IMR-90 (cell line): Measurements from ENCODE around the gene GALNT17. TPM values are rescaled to one million over a fixed set of nuclear protein-coding genes. Genes with fewer than 3 reads are reported as not detected.

Source experiments
- ATAC-seq: fragments of 200-7000 bp; cut with Tn5 transposase; 2 replicates; pipeline ENCODE4 v1.9.1; 2020; ENCODE audit warnings: low read depth, mild to moderate bottlenecking, moderate library complexity
- BruUV-seq: library from RNA; stranded (reverse); fragments of 400-500 nt; replicated peaks from 2 replicates; lab custom pipeline; 2021; lab: Mats Ljungman, UMichigan
- CTCF ChIA-PET: fragments of 300-600 bp; formaldehyde crosslinking; extraction: SDS; loops from one replicate; lab custom pipeline; 2021; ENCODE audit warnings: antibody characterized with exemption; lab: Yijun Ruan, JAX
- POLR2A ChIA-PET: fragments of 300-600 bp; sonication (Branson Sonifier 250); formaldehyde crosslinking; loops from one replicate; lab custom pipeline; 2022; ENCODE audit warnings: antibody characterized with exemption; ENCODE audit not compliant: unreplicated experiment; lab: Charles Lee
- DNase-seq: peaks from one replicate; pipeline ENCODE4 v3.0.0; 2013
- H2AFZ ChIP-seq: replicated peaks from 2 replicates; pipeline ENCODE3; 2013; ENCODE audit warnings: low read length, mild to moderate bottlenecking; ENCODE audit not compliant: poor library complexity
- H2AK5ac ChIP-seq: 2 replicates; pipeline ENCODE4 v1.6.1; 2013; ENCODE audit warnings: low read depth, low read length, inconsistent platforms
- H2AK9ac ChIP-seq: replicated peaks from 2 replicates; pipeline ENCODE3; 2013; ENCODE audit warnings: mild to moderate bottlenecking, low read depth, low read length, moderate library complexity; ENCODE audit not compliant: poor library complexity
- H2BK120ac ChIP-seq: 2 replicates; pipeline ENCODE4 v1.6.1; 2013; ENCODE audit warnings: low read depth, low read length, inconsistent platforms
- H2BK15ac ChIP-seq: 3 replicates; pipeline ENCODE4 v1.6.1; 2013; ENCODE audit warnings: low read depth, low read length, inconsistent platforms
- H2BK20ac ChIP-seq: 2 replicates; pipeline ENCODE4 v1.6.1; 2013; ENCODE audit warnings: low read depth, mild to moderate bottlenecking, inconsistent platforms, low read length, moderate library complexity
- H2BK5ac ChIP-seq: 2 replicates; pipeline ENCODE4 v1.6.1; 2013; ENCODE audit warnings: mild to moderate bottlenecking, low read depth, low read length, inconsistent platforms; ENCODE audit not compliant: poor library complexity, severe bottlenecking
- H3K14ac ChIP-seq: replicated peaks from 2 replicates; pipeline ENCODE4 v1.6.1; 2013; ENCODE audit warnings: low read depth, low read length, inconsistent platforms
- H3K18ac ChIP-seq: 2 replicates; pipeline ENCODE4 v1.6.1; 2013; ENCODE audit warnings: low read depth, low read length, control low read depth
- H3K23ac ChIP-seq: 2 replicates; pipeline ENCODE4 v1.6.1; 2013; ENCODE audit warnings: low read depth, low read length, inconsistent platforms
- H3K27ac ChIP-seq: 2 replicates; pipeline ENCODE4 v1.5.1; 2013; ENCODE audit warnings: mild to moderate bottlenecking, control low read depth, low read length; ENCODE audit not compliant: insufficient read depth
- H3K27me3 ChIP-seq: 2 replicates; pipeline ENCODE4 v1.6.1; 2013; ENCODE audit warnings: low read length; ENCODE audit not compliant: control insufficient read depth, insufficient read depth
- H3K36me3 ChIP-seq: 2 replicates; pipeline ENCODE4 v1.6.1; 2013; ENCODE audit warnings: low read length, mixed read lengths; ENCODE audit not compliant: control insufficient read depth, insufficient read depth
- H3K4ac ChIP-seq: 2 replicates; pipeline ENCODE4 v1.6.1; 2013; ENCODE audit warnings: low read depth, low read length, inconsistent platforms
- H3K4me1 ChIP-seq: 2 replicates; pipeline ENCODE4 v1.6.1; 2013; ENCODE audit warnings: low read length, mixed read lengths; ENCODE audit not compliant: control insufficient read depth, insufficient read depth
- H3K4me2 ChIP-seq: 2 replicates; pipeline ENCODE4 v1.6.1; 2013; ENCODE audit warnings: low read depth, mild to moderate bottlenecking, control low read depth, low read length, moderate library complexity
- H3K4me3 ChIP-seq: 2 replicates; pipeline ENCODE4 v1.5.1; 2013; ENCODE audit warnings: low read depth, mild to moderate bottlenecking, control low read depth, low read length, moderate library complexity; ENCODE audit not compliant: insufficient read depth
- H3K56ac ChIP-seq: 2 replicates; pipeline ENCODE4 v1.6.1; 2013; ENCODE audit warnings: low read length, inconsistent platforms; ENCODE audit not compliant: insufficient read depth; ENCODE audit errors: extremely low read depth
- H3K79me1 ChIP-seq, 2 experiments: 2 replicates each; pipeline ENCODE4 v1.6.1; 2013; ENCODE audit warnings: low read length in 2 of 2, inconsistent platforms in 1 of 2, low read depth in 1 of 2
- H3K9ac ChIP-seq: 2 replicates; pipeline ENCODE4 v1.6.1; 2013; ENCODE audit warnings: low read depth, low read length, control low read depth
- H3K9me1 ChIP-seq: 2 replicates; pipeline ENCODE4 v1.6.1; 2013; ENCODE audit warnings: low read length, inconsistent platforms; ENCODE audit not compliant: insufficient read depth
- H3K9me3 ChIP-seq: 2 replicates; pipeline ENCODE4 v1.6.1; 2013; ENCODE audit warnings: low read length; ENCODE audit not compliant: control insufficient read depth, insufficient read depth
- H4K20me1 ChIP-seq: 2 replicates; pipeline ENCODE4 v1.6.1; 2013; ENCODE audit warnings: low read length, inconsistent platforms; ENCODE audit not compliant: insufficient read depth
- H4K5ac ChIP-seq: 2 replicates; pipeline ENCODE4 v1.6.1; 2013; ENCODE audit warnings: mild to moderate bottlenecking, low read depth, low read length, control low read depth
- H4K8ac ChIP-seq, 2 experiments: 2 replicates each; pipeline ENCODE4 v1.6.1; 2013; ENCODE audit warnings: low read depth in 2 of 2, low read length in 2 of 2, control low read depth in 1 of 2, inconsistent platforms in 1 of 2
- H4K91ac ChIP-seq: 2 replicates; pipeline ENCODE4 v1.6.1; 2013; ENCODE audit warnings: low read depth, low read length, inconsistent platforms; ENCODE audit not compliant: insufficient read depth
- CEBPB ChIP-seq: IDR thresholded peaks from 2 replicates; pipeline ENCODE4 v1.6.1; 2012; ENCODE audit warnings: low read depth, low read length, improper control_type of control experiment
- CHD1 ChIP-seq: IDR thresholded peaks from 2 replicates; pipeline ENCODE4 v1.6.1; 2012; ENCODE audit warnings: low read depth, low read length, improper control_type of control experiment
- CTCF ChIP-seq: conservative IDR thresholded peaks from 2 replicates; pipeline ENCODE4 v1.5.1; 2012; ENCODE audit warnings: mild to moderate bottlenecking, low read depth, low read length, improper control_type of control experiment
- FOS ChIP-seq: fragments of 150-350 bp; IDR thresholded peaks from 2 replicates; pipeline ENCODE4 v1.6.1; 2016; ENCODE audit warnings: low read depth, low read length
- MAZ ChIP-seq: IDR thresholded peaks from 2 replicates; pipeline ENCODE4 v1.6.1; 2012; ENCODE audit warnings: low read depth, mild to moderate bottlenecking, low read length, improper control_type of control experiment, moderate library complexity, borderline replicate concordance
- MXI1 ChIP-seq: IDR thresholded peaks from 2 replicates; pipeline ENCODE4 v1.6.1; 2012; ENCODE audit warnings: low read depth, mild to moderate bottlenecking, low read length, moderate library complexity, borderline replicate concordance
- POLR2A ChIP-seq: IDR thresholded peaks from 2 replicates; pipeline ENCODE4 v1.6.1; 2012; ENCODE audit warnings: mild to moderate bottlenecking, low read depth, low read length
- RCOR1 ChIP-seq: IDR thresholded peaks from 2 replicates; pipeline ENCODE4 v1.6.1; 2012; ENCODE audit warnings: mild to moderate bottlenecking, low read length, improper control_type of control experiment; ENCODE audit not compliant: insufficient replicate concordance
- SMC3 ChIP-seq: fragments of 150-350 bp; IDR thresholded peaks from 2 replicates; pipeline ENCODE4 v1.6.1; 2016; ENCODE audit warnings: low read depth, mild to moderate bottlenecking, antibody characterized with exemption, low read length, moderate library complexity
- USF2 ChIP-seq: fragments of 150-350 bp; IDR thresholded peaks from 2 replicates; pipeline ENCODE4 v1.6.1; 2017; ENCODE audit warnings: mild to moderate bottlenecking, antibody characterized with exemption, low read length, low read depth
- WGBS, 2 experiments: methylation state at CpG; one replicate each; pipeline versions ENCODE4 v1.1.5 to v1.1.7; 2013; ENCODE audit warnings: missing lambda C conversion rate in 2 of 2; ENCODE audit not compliant: insufficient read length in 1 of 2; ENCODE audit errors: extremely low coverage in 2 of 2; 5-methylcytosine and 5-hydroxymethylcytosine counted together
- dilution Hi-C: fragments of 300-500 bp; cut with HindIII; formaldehyde crosslinking; loops from one replicate; pipeline ENCODE4 v1.14.3; 2018; ENCODE audit warnings: low sequenced_read_pairs; ENCODE audit not compliant: unreplicated experiment
- in situ Hi-C: fragments of 300-500 bp; cut with MboI; formaldehyde crosslinking; loops from 3 replicates; pipeline ENCODE4 v1.14.3; 2019; ENCODE audit warnings: low sequenced_read_pairs, inconsistent platforms, mixed read lengths
- intact Hi-C: fragments of 100-400 bp; cut with micrococcal nuclease; formaldehyde crosslinking; loops from 2 replicates; pipeline ENCODE4 v1.10.0; 2022
- polyA plus RNA-seq, 3 experiments: library from polyadenylated mRNA; depleted of rRNA; stranded (reverse); fragments of >200 nt; gene quantifications; 2 replicates each; pipeline ENCODE4 v1.2.3, GENCODE V29; 2012; ENCODE audit warnings: low replicate concordance in 1 of 3
- total RNA-seq: library from RNA; depleted of rRNA; stranded (reverse); fragments of >200 nt; gene quantifications from 2 replicates; pipeline ENCODE4 v1.2.3, GENCODE V29; 2012

GALNT17 gene
- total and polyA plus RNA-seq, 2 of the 4 experiments (the other 2 are of a cell fraction), result not detected

GRCh38 chr7:71661671-71662224, 529.8 kb downstream of the GALNT17 start:
- Histone ChIP-seq H3K27ac (no peak overlapping the region), H2AK9ac (no peak overlapping the region), H4K5ac (no peak overlapping the region), H3K27me3 (no peaks in the 10 kb centered on the region), H3K9me1 (no peaks in the 10 kb centered on the region), H4K91ac (no peak overlapping the region), H2BK20ac (no peak overlapping the region), H3K14ac (no peak overlapping the region), H2AFZ (no peak overlapping the region), H2BK120ac (no peak overlapping the region), H2BK5ac (no peak overlapping the region), H3K79me1 (no peaks in the 10 kb centered on the region), H4K20me1 (no peaks in the 10 kb centered on the region), H3K56ac (no peak overlapping the region), H4K8ac (no peak overlapping the region), H3K9ac (no peak overlapping the region), H3K4me2 (no peak overlapping the region), H3K36me3 (no peaks in the 10 kb centered on the region), H2AK5ac (no peak overlapping the region), H3K23ac (no peak overlapping the region), H2BK15ac (no peak overlapping the region), H3K4me3 (no peak overlapping the region), H3K4ac (no peak overlapping the region), H3K9me3 (peaks cover 30% of the 10 kb centered on the region), H3K18ac (no peak overlapping the region), H3K4me1 (no peaks in the 10 kb centered on the region)
- ChIA-PET POLR2A (no interaction called here), CTCF (no interaction called here)
- dilution Hi-C loops (no loop called here), in situ Hi-C loops (no loop called here), intact Hi-C loops (no loop called here)
- no TSS peak for BruUV-seq
- DNase-seq (no peak), ATAC-seq (no peak)
- TF ChIP-seq CTCF (no peak), RCOR1 (no peak), MAZ (no peak), FOS (no peak), CHD1 (no peak), SMC3 (no peak), POLR2A (no peak), MXI1 (no peak), CEBPB (no peak), USF2 (no peak)
- WGBS, 2 experiments, result no CpG with 5 or more reads among the region's 1 CpG
